ENCODE results near the gene ANKRD12. TPM values are rescaled to one million over a fixed set of nuclear protein-coding genes. Genes with fewer than 3 reads are reported as not detected.

ANKRD12 gene
- polyA plus RNA-seq, 4 donors: 7.5 to 22.2 (median 21.1) TPM

DNA sequence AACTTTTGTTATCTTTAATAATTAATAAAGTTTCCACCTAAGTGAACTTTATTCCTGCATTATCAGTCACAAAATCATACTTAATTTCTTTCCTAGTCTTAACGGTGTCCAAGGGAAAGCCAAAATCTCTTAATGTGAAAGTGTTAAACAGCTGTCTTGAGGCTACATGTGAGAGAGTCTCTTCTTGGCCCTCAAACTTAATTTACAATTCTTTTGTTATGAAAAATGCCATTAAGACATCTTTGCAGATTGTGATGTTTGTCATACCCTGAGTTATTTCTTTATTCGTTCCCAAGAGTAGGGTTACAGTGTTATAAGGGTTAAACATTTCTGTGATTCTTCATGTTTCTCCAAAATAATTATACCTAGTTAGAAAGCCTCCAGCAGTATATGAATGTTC lies 64.6 kb downstream of the ANKRD12 start:
- 42 to 60% (median 57%) methylated on average over 2 of the region's 2 CpGs for WGBS, 3 donors

GRCh38 chr18:9204659-9205058 lies 68.1 kb downstream of the ANKRD12 start:
- DNase-seq (no peak), FAIRE-seq (no peak)
- 94 to 98% (median 97%) methylated on average over 5 of the region's 5 CpGs for WGBS, 3 donors
- Histone ChIP-seq H3K4me3 (ENCODE audit: low read depth in 1 of 3, low read length in 3 of 3) (no peak overlapping the region), H3K4me1 (ENCODE audit: control insufficient read depth in 3 of 3, insufficient read depth in 2 of 3, low read depth in 1 of 3, low read length in 2 of 3) (peaks cover 0 to 3% (median 2%) of the 10 kb centered on the region in 3 donors), H3K27ac (ENCODE audit: low read depth in 1 of 3, low read length in 2 of 3) (no peak overlapping the region), H3K36me3 (ENCODE audit: control insufficient read depth in 3 of 3, insufficient read depth in 2 of 3, low read depth in 1 of 3, low read length in 3 of 3) (peaks cover 0 to 6% (median 2%) of the 10 kb centered on the region in 3 donors), H3K9me3 (ENCODE audit: control insufficient read depth in 2 of 2, insufficient read depth in 1 of 2, low read depth in 1 of 2, low read length in 1 of 2) (no peaks in the 10 kb centered on the region), H3K27me3 (ENCODE audit: control insufficient read depth in 3 of 3, insufficient read depth in 3 of 3, low read length in 3 of 3) (no peaks in the 10 kb centered on the region)

More for the DNA sequence above, 64.6 kb downstream of the ANKRD12 start:
- H3K36me3 ChIP-seq (ENCODE audit: control insufficient read depth in 3 of 3, insufficient read depth in 2 of 3, low read depth in 1 of 3, low read length in 3 of 3): peaks cover 0 to 13% (median 0%) of the 10 kb centered on the region in 3 donors
- no peak overlapping the region for H3K4me3 ChIP-seq (ENCODE audit: low read depth in 1 of 3, low read length in 3 of 3)
- DNase-seq: no peak
- no peak overlapping the region for H3K27ac ChIP-seq (ENCODE audit: low read depth in 1 of 3, low read length in 2 of 3)
- H3K4me1 ChIP-seq (ENCODE audit: control insufficient read depth in 3 of 3, insufficient read depth in 2 of 3, low read depth in 1 of 3, low read length in 2 of 3): peaks cover 0 to 3% (median 2%) of the 10 kb centered on the region in 3 donors
- H3K27me3 ChIP-seq (ENCODE audit: control insufficient read depth in 3 of 3, insufficient read depth in 3 of 3, low read length in 3 of 3): no peaks in the 10 kb centered on the region
- FAIRE-seq: no peak
- H3K9me3 ChIP-seq (ENCODE audit: control insufficient read depth in 2 of 2, insufficient read depth in 1 of 2, low read depth in 1 of 2, low read length in 1 of 2): no peaks in the 10 kb centered on the region

GRCh38 chr18:9206421-9206820 lies 69.8 kb downstream of the ANKRD12 start:
- H3K9me3 ChIP-seq (ENCODE audit: control insufficient read depth in 2 of 2, insufficient read depth in 1 of 2, low read depth in 1 of 2, low read length in 1 of 2): no peaks in the 10 kb centered on the region
- H3K27ac ChIP-seq (ENCODE audit: low read depth in 1 of 3, low read length in 2 of 3): no peak overlapping the region
- WGBS, 3 donors: 73 to 93% (median 89%) methylated on average over 3 of the region's 3 CpGs
- no peaks in the 10 kb centered on the region for H3K27me3 ChIP-seq (ENCODE audit: control insufficient read depth in 3 of 3, insufficient read depth in 3 of 3, low read length in 3 of 3)
- no peaks in the 10 kb centered on the region for H3K4me1 ChIP-seq (ENCODE audit: control insufficient read depth in 3 of 3, insufficient read depth in 2 of 3, low read depth in 1 of 3, low read length in 2 of 3)
- H3K36me3 ChIP-seq (ENCODE audit: control insufficient read depth in 3 of 3, insufficient read depth in 2 of 3, low read depth in 1 of 3, low read length in 3 of 3): peaks cover 0 to 9% (median 2%) of the 10 kb centered on the region in 3 donors
- DNase-seq (no peak), FAIRE-seq (no peak)
- H3K4me3 ChIP-seq (ENCODE audit: low read depth in 1 of 3, low read length in 3 of 3): no peak overlapping the region

DNA sequence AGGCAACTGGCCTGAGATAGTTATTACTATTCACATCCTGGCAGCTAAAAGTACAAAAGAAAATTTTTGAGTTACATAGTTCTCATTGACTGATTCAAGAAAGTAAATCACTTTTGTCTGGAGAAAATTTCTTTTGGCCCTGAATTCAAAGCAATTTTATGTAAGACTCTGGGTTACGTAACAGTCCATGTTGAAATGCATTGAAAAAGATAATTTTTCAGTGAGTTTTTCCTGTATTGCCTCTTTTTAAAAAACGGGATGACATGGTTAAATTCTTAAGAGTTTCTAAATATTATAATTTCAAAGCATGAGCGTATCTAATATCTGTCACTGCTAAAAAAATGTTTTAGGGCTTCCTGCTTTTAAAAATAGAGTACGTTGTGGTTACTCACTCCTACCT lies 72.7 kb downstream of the ANKRD12 start:
- 84 to 88% (median 85%) methylated on average over 4 of the region's 4 CpGs for WGBS, 3 donors
- no peaks in the 10 kb centered on the region for H3K27me3 ChIP-seq (ENCODE audit: control insufficient read depth in 3 of 3, insufficient read depth in 3 of 3, low read length in 3 of 3)
- no peak for DNase-seq
- no peak overlapping the region for H3K27ac ChIP-seq (ENCODE audit: low read depth in 1 of 3, low read length in 2 of 3)
- no peak overlapping the region for H3K4me3 ChIP-seq (ENCODE audit: low read depth in 1 of 3, low read length in 3 of 3)
- no peaks in the 10 kb centered on the region for H3K4me1 ChIP-seq (ENCODE audit: control insufficient read depth in 3 of 3, insufficient read depth in 2 of 3, low read depth in 1 of 3, low read length in 2 of 3)
- FAIRE-seq: no peak
- no peaks in the 10 kb centered on the region for H3K9me3 ChIP-seq (ENCODE audit: control insufficient read depth in 2 of 2, insufficient read depth in 1 of 2, low read depth in 1 of 2, low read length in 1 of 2)
- peaks cover 0 to 3% (median 2%) of the 10 kb centered on the region in 3 donors for H3K36me3 ChIP-seq (ENCODE audit: control insufficient read depth in 3 of 3, insufficient read depth in 2 of 3, low read depth in 1 of 3, low read length in 3 of 3)

- DNase-seq (no peak), FAIRE-seq (no peak)
- Histone ChIP-seq H3K27me3 (ENCODE audit: control insufficient read depth in 3 of 3, insufficient read depth in 3 of 3, low read length in 3 of 3) (no peaks in the 10 kb centered on the region), H3K9me3 (ENCODE audit: control insufficient read depth in 2 of 2, insufficient read depth in 1 of 2, low read depth in 1 of 2, low read length in 1 of 2) (no peaks in the 10 kb centered on the region), H3K27ac (ENCODE audit: low read depth in 1 of 3, low read length in 2 of 3) (no peak overlapping the region), H3K4me3 (ENCODE audit: low read depth in 1 of 3, low read length in 3 of 3) (no peak overlapping the region), H3K4me1 (ENCODE audit: control insufficient read depth in 3 of 3, insufficient read depth in 2 of 3, low read depth in 1 of 3, low read length in 2 of 3) (no peaks in the 10 kb centered on the region), H3K36me3 (ENCODE audit: control insufficient read depth in 3 of 3, insufficient read depth in 2 of 3, low read depth in 1 of 3, low read length in 3 of 3) (peaks cover 2 to 7% (median 3%) of the 10 kb centered on the region in 3 donors)
- 63 to 77% (median 68%) methylated on average over 2 of the region's 2 CpGs for WGBS, 3 donors
These were observed 74.4 kb downstream of the ANKRD12 start for GRCh38 chr18:9210966-9211365.

- Histone ChIP-seq H3K27me3 (ENCODE audit: control insufficient read depth in 3 of 3, insufficient read depth in 3 of 3, low read length in 3 of 3) (no peaks in the 10 kb centered on the region), H3K27ac (ENCODE audit: low read depth in 1 of 3, low read length in 2 of 3) (no peak overlapping the region), H3K4me3 (ENCODE audit: low read depth in 1 of 3, low read length in 3 of 3) (no peak overlapping the region), H3K9me3 (ENCODE audit: control insufficient read depth in 2 of 2, insufficient read depth in 1 of 2, low read depth in 1 of 2, low read length in 1 of 2) (no peaks in the 10 kb centered on the region), H3K4me1 (ENCODE audit: control insufficient read depth in 3 of 3, insufficient read depth in 2 of 3, low read depth in 1 of 3, low read length in 2 of 3) (no peaks in the 10 kb centered on the region), H3K36me3 (ENCODE audit: control insufficient read depth in 3 of 3, insufficient read depth in 2 of 3, low read depth in 1 of 3, low read length in 3 of 3) (peaks cover 2 to 7% (median 3%) of the 10 kb centered on the region in 3 donors)
- WGBS, 3 donors: 80 to 93% (median 88%) methylated on average over 1 of the region's 1 CpG
- peak; percentile 15 for FAIRE-seq
- no peak for DNase-seq
These were observed 75.4 kb downstream of the ANKRD12 start for GRCh38 chr18:9211955-9212354.

DNA sequence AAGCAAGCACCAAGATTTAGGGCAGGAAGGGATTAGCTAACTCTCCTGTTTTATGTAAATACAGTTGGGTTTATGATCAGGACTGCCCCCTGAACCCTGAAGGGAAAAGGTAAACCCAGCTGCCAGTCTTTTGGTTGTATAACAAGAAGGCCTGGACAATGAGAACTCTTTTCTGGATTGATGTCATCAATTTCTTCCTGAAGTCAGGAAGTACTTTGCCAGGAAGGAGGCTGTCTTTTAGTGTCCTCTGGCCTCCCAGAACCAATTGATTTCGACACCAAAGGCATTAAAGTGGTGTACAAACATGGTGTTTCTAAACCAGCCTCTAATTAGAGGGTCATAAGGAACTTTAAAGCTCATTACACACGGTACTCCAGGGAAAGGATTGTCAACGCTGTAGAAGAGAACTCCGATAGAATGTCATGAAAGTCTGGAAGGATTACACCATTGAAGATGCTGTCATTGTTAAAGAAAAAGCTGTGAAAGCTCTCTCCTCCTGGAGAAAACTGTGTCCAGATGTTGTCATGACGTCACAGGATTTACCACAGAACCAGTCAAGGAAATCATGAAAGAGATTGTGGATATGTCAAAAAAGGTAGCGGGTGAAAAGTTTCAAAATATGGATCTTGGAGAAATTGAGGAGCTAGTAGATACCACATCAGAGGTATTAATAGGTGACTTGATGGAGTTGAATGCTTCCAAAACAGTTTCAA lies 78.8 kb downstream of the ANKRD12 start:
- FAIRE-seq: no peak
- 88 to 90% (median 88%) methylated on average over 6 of the region's 6 CpGs for WGBS, 3 donors
- H3K4me3 ChIP-seq (ENCODE audit: low read depth in 1 of 3, low read length in 3 of 3): no peak overlapping the region
- H3K27me3 ChIP-seq (ENCODE audit: control insufficient read depth in 3 of 3, insufficient read depth in 3 of 3, low read length in 3 of 3): no peaks in the 10 kb centered on the region
- no peak overlapping the region for H3K27ac ChIP-seq (ENCODE audit: low read depth in 1 of 3, low read length in 2 of 3)
- H3K9me3 ChIP-seq (ENCODE audit: control insufficient read depth in 2 of 2, insufficient read depth in 1 of 2, low read depth in 1 of 2, low read length in 1 of 2): no peaks in the 10 kb centered on the region
- H3K36me3 ChIP-seq (ENCODE audit: control insufficient read depth in 3 of 3, insufficient read depth in 2 of 3, low read depth in 1 of 3, low read length in 3 of 3): peaks cover 4 to 8% (median 5%) of the 10 kb centered on the region in 3 donors
- DNase-seq: peak in 1 of 2 donors; percentile 26
- no peaks in the 10 kb centered on the region for H3K4me1 ChIP-seq (ENCODE audit: control insufficient read depth in 3 of 3, insufficient read depth in 2 of 3, low read depth in 1 of 3, low read length in 2 of 3)

DNA sequence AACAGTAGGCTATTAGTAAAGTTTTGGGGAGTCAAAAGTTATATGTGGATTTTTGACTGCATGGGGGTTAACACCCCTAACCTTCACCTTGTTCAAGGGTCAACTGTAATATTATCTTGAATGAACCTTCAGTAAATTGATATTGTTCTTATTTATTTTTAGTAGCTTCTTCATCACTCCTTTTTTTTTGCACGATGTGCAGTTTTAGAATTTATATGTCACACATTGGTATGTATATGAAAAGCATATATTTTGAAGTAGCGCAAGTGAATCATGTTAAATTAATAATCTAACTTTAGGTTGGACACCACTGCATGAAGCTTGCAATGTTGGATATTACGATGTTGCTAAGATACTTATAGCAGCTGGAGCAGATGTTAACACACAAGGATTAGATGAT lies 79.9 kb downstream of the ANKRD12 start:
- H3K36me3 ChIP-seq (ENCODE audit: control insufficient read depth in 3 of 3, insufficient read depth in 2 of 3, low read depth in 1 of 3, low read length in 3 of 3): peaks cover 4 to 12% (median 5%) of the 10 kb centered on the region in 3 donors
- FAIRE-seq (no peak), DNase-seq (no peak)
- no peaks in the 10 kb centered on the region for H3K9me3 ChIP-seq (ENCODE audit: control insufficient read depth in 2 of 2, insufficient read depth in 1 of 2, low read depth in 1 of 2, low read length in 1 of 2)
- WGBS, 3 donors: 96 to 98% (median 98%) methylated on average over 3 of the region's 3 CpGs
- no peak overlapping the region for H3K27ac ChIP-seq (ENCODE audit: low read depth in 1 of 3, low read length in 2 of 3)
- no peaks in the 10 kb centered on the region for H3K4me1 ChIP-seq (ENCODE audit: control insufficient read depth in 3 of 3, insufficient read depth in 2 of 3, low read depth in 1 of 3, low read length in 2 of 3)
- H3K4me3 ChIP-seq (ENCODE audit: low read depth in 1 of 3, low read length in 3 of 3): no peak overlapping the region
- H3K27me3 ChIP-seq (ENCODE audit: control insufficient read depth in 3 of 3, insufficient read depth in 3 of 3, low read length in 3 of 3): no peaks in the 10 kb centered on the region
